ENCODE data around the gene PXYLP1. TPM values are rescaled to one million over a fixed set of nuclear protein-coding genes. Genes with fewer than 3 reads are reported as not detected.
"Not testable (repeated sequence)": the region's sequence is repeated elsewhere in the genome, so short reads cannot be mapped to it uniquely, and the experiment has no call there.

PXYLP1 gene
- total RNA-seq, 1 donor from 2014 or later, result 17.2 TPM

- Histone ChIP-seq H3K27me3 (ENCODE audit: control insufficient read depth in 3 of 3, insufficient read depth in 3 of 3, low read length in 3 of 3) (no peaks in the 10 kb centered on the region), H3K27ac (ENCODE audit: low read depth, low read length) (no peak overlapping the region), H3K9ac (ENCODE audit: low read depth in 1 of 3, low read length in 3 of 3) (no peak overlapping the region), H3K36me3 (ENCODE audit: control insufficient read depth in 3 of 3, insufficient read depth in 3 of 3, low read length in 3 of 3) (no peaks in the 10 kb centered on the region), H3K4me3 (ENCODE audit: low read length in 3 of 3) (no peak overlapping the region), H3K9me3 (ENCODE audit: control insufficient read depth in 3 of 3, low read length in 3 of 3) (no peaks in the 10 kb centered on the region), H3K4me1 (ENCODE audit: control insufficient read depth in 3 of 3, insufficient read depth in 3 of 3, low read length in 3 of 3) (no peaks in the 10 kb centered on the region)
Observed at GRCh38 chr3:141204343-141204742, 27.3 kb upstream of the PXYLP1 start.

DNA sequence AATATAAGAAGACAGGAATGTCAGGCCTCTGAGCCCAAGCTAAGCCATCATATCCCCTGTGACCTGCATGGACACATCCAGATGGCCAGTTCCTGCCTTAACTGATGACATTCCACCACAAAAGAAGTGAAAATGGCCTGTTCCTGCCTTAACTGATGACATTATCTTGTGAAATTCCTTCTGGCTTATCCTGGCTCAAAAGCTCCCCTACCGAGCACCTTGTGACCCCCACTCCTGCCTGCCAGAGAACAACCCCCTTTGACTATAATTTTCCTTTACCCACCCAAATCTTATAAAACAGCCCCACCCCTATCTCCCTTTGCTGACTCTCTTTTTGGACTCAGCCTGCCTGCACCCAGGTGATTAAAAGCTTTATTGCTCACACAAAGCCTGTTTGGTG, 20.3 kb upstream of the PXYLP1 start:
- not testable (repeated sequence) for H3K4me3 ChIP-seq (ENCODE audit: low read length in 3 of 3)

GRCh38 chr3:141212101-141212500, 19.5 kb upstream of the PXYLP1 start:
- no peaks in the 10 kb centered on the region for H3K9me3 ChIP-seq (ENCODE audit: control insufficient read depth in 3 of 3, low read length in 3 of 3)
- no peaks in the 10 kb centered on the region for H3K27me3 ChIP-seq (ENCODE audit: control insufficient read depth in 3 of 3, insufficient read depth in 3 of 3, low read length in 3 of 3)
- no peaks in the 10 kb centered on the region for H3K36me3 ChIP-seq (ENCODE audit: control insufficient read depth in 3 of 3, insufficient read depth in 3 of 3, low read length in 3 of 3)
- H3K9ac ChIP-seq (ENCODE audit: low read depth in 1 of 3, low read length in 3 of 3), result no peak overlapping the region
- H3K27ac ChIP-seq (ENCODE audit: low read depth, low read length), result no peak overlapping the region
- no peak overlapping the region for H3K4me3 ChIP-seq (ENCODE audit: low read length in 3 of 3)
- no peaks in the 10 kb centered on the region for H3K4me1 ChIP-seq (ENCODE audit: control insufficient read depth in 3 of 3, insufficient read depth in 3 of 3, low read length in 3 of 3)

More for the DNA sequence above, 20.3 kb upstream of the PXYLP1 start:
- not testable (repeated sequence) for H3K9me3 ChIP-seq (ENCODE audit: control insufficient read depth in 3 of 3, low read length in 3 of 3); H3K27me3 ChIP-seq (ENCODE audit: control insufficient read depth in 3 of 3, insufficient read depth in 3 of 3, low read length in 3 of 3); H3K4me1 ChIP-seq (ENCODE audit: control insufficient read depth in 3 of 3, insufficient read depth in 3 of 3, low read length in 3 of 3); H3K27ac ChIP-seq (ENCODE audit: low read depth, low read length); H3K36me3 ChIP-seq (ENCODE audit: control insufficient read depth in 3 of 3, insufficient read depth in 3 of 3, low read length in 3 of 3); H3K9ac ChIP-seq (ENCODE audit: low read depth in 1 of 3, low read length in 3 of 3)

GRCh38 chr3:141212555-141212954, 19.1 kb upstream of the PXYLP1 start:
- Histone ChIP-seq H3K4me1 (ENCODE audit: control insufficient read depth in 3 of 3, insufficient read depth in 3 of 3, low read length in 3 of 3) (no peaks in the 10 kb centered on the region), H3K4me3 (ENCODE audit: low read length in 3 of 3) (no peak overlapping the region), H3K9me3 (ENCODE audit: control insufficient read depth in 3 of 3, low read length in 3 of 3) (no peaks in the 10 kb centered on the region), H3K27me3 (ENCODE audit: control insufficient read depth in 3 of 3, insufficient read depth in 3 of 3, low read length in 3 of 3) (no peaks in the 10 kb centered on the region), H3K27ac (ENCODE audit: low read depth, low read length) (no peak overlapping the region), H3K36me3 (ENCODE audit: control insufficient read depth in 3 of 3, insufficient read depth in 3 of 3, low read length in 3 of 3) (no peaks in the 10 kb centered on the region), H3K9ac (ENCODE audit: low read depth in 1 of 3, low read length in 3 of 3) (no peak overlapping the region)

DNA sequence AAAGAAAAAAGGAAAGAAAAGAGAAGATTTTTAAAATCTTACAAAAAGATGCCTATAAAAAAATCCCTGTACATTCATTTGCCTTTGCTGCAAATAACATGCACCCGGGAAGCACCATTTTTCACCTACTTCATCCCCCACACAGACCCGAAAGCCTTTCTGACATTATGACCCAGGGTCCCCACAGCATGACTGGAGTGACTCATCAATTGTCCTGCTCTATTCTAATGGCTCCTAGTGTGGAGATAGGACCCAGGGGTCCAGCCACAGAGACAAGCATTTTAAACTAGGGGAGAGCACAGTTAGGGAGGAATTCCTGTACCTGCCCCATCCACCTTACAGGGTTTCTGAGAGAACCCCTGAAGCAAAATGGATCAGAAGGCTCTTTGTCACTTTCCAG, 14.7 kb upstream of the PXYLP1 start:
- Histone ChIP-seq H3K27ac (ENCODE audit: low read depth, low read length) (no peak overlapping the region), H3K27me3 (ENCODE audit: control insufficient read depth in 3 of 3, insufficient read depth in 3 of 3, low read length in 3 of 3) (no peaks in the 10 kb centered on the region), H3K36me3 (ENCODE audit: control insufficient read depth in 3 of 3, insufficient read depth in 3 of 3, low read length in 3 of 3) (no peaks in the 10 kb centered on the region)

DNA sequence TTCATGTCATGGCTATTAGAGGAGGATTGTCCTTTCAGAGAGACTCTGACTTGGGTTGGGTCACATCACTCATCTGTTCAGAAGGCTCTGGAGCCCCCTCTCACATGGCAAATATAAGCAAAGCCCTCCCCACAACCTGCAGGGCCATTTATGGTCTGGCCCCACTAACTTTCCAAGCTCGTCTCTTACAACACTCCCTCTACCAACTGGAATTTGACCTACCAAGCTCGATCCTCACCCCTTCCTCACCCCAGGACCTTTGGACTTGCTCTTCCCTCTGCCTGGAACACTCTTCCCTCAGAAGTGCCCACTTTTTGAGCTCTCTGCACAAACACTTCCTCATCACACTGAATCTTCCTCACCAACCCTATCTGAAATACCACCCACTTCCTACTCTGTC, 14.2 kb upstream of the PXYLP1 start:
- H3K9ac ChIP-seq (ENCODE audit: low read depth in 1 of 3, low read length in 3 of 3), result no peak overlapping the region
- H3K9me3 ChIP-seq (ENCODE audit: control insufficient read depth in 3 of 3, low read length in 3 of 3), result no peaks in the 10 kb centered on the region
- no peak overlapping the region for H3K27ac ChIP-seq (ENCODE audit: low read depth, low read length)
- H3K36me3 ChIP-seq (ENCODE audit: control insufficient read depth in 3 of 3, insufficient read depth in 3 of 3, low read length in 3 of 3), result no peaks in the 10 kb centered on the region
- no peak overlapping the region for H3K4me3 ChIP-seq (ENCODE audit: low read length in 3 of 3)
- no peaks in the 10 kb centered on the region for H3K4me1 ChIP-seq (ENCODE audit: control insufficient read depth in 3 of 3, insufficient read depth in 3 of 3, low read length in 3 of 3)
- H3K27me3 ChIP-seq (ENCODE audit: control insufficient read depth in 3 of 3, insufficient read depth in 3 of 3, low read length in 3 of 3), result no peaks in the 10 kb centered on the region

More for the DNA sequence above, 14.7 kb upstream of the PXYLP1 start:
- H3K9ac ChIP-seq (ENCODE audit: low read depth in 1 of 3, low read length in 3 of 3), result no peak overlapping the region
- no peaks in the 10 kb centered on the region for H3K4me1 ChIP-seq (ENCODE audit: control insufficient read depth in 3 of 3, insufficient read depth in 3 of 3, low read length in 3 of 3)
- no peak overlapping the region for H3K4me3 ChIP-seq (ENCODE audit: low read length in 3 of 3)
- H3K9me3 ChIP-seq (ENCODE audit: control insufficient read depth in 3 of 3, low read length in 3 of 3), result no peaks in the 10 kb centered on the region

- H3K27me3 ChIP-seq (ENCODE audit: control insufficient read depth in 3 of 3, insufficient read depth in 3 of 3, low read length in 3 of 3), result no peaks in the 10 kb centered on the region
- H3K9ac ChIP-seq (ENCODE audit: low read depth in 1 of 3, low read length in 3 of 3), result no peak overlapping the region
- H3K36me3 ChIP-seq (ENCODE audit: control insufficient read depth in 3 of 3, insufficient read depth in 3 of 3, low read length in 3 of 3), result no peaks in the 10 kb centered on the region
- H3K4me1 ChIP-seq (ENCODE audit: control insufficient read depth in 3 of 3, insufficient read depth in 3 of 3, low read length in 3 of 3), result no peaks in the 10 kb centered on the region
- no peak overlapping the region for H3K27ac ChIP-seq (ENCODE audit: low read depth, low read length)
- no peaks in the 10 kb centered on the region for H3K9me3 ChIP-seq (ENCODE audit: control insufficient read depth in 3 of 3, low read length in 3 of 3)
- H3K4me3 ChIP-seq (ENCODE audit: low read length in 3 of 3), result no peak overlapping the region
Observed at GRCh38 chr3:141218162-141218835, 13.3 kb upstream of the PXYLP1 start.

DNA sequence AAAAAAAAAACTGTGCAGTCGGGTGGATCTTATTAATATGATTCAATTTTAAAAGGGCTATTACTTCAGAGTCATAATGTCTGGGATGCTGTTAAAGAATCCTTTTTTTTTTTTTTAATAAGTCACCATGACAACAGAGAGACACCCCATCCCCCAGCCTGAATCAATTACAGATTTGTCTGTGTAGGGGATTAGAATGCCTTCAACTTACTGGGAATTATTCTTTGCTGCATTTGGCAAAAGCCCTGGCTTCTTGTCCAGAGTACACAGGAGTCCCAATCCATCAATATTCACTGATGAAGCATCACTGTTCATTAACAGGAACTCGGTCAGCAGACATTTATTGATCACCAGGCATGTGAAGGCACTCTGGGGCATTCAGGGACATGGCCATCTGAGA, 12.7 kb upstream of the PXYLP1 start:
- Histone ChIP-seq H3K27ac (ENCODE audit: low read depth, low read length) (no peak overlapping the region), H3K27me3 (ENCODE audit: control insufficient read depth in 3 of 3, insufficient read depth in 3 of 3, low read length in 3 of 3) (no peaks in the 10 kb centered on the region), H3K9ac (ENCODE audit: low read depth in 1 of 3, low read length in 3 of 3) (no peak overlapping the region), H3K4me1 (ENCODE audit: control insufficient read depth in 3 of 3, insufficient read depth in 3 of 3, low read length in 3 of 3) (no peaks in the 10 kb centered on the region), H3K4me3 (ENCODE audit: low read length in 3 of 3) (no peak overlapping the region), H3K36me3 (ENCODE audit: control insufficient read depth in 3 of 3, insufficient read depth in 3 of 3, low read length in 3 of 3) (no peaks in the 10 kb centered on the region), H3K9me3 (ENCODE audit: control insufficient read depth in 3 of 3, low read length in 3 of 3) (no peaks in the 10 kb centered on the region)

DNA sequence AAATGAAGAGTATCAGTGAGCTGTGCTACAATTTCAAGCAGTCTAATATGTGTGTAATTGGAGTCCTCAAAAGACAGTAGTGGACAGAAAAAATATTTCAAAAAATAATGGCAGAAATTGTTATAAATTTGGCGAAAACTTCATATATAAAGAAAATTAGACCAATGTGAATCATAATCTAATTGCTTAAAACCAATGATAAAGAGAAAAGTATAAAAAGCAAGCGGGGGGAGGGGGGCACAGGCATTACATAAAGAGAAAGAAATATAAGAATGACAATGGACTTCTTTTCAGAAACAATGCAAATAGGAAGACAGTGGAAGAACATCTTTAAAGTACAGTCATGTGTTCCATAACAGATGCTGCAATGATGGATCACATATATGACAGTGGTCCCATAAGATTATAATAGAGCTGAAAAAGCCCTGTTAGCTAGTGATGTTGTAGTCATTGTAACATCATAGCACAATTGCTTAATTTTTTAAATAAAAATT, 7.9 kb upstream of the PXYLP1 start:
- Histone ChIP-seq H3K4me3 (ENCODE audit: low read length in 3 of 3) (no peak overlapping the region), H3K27me3 (ENCODE audit: control insufficient read depth in 3 of 3, insufficient read depth in 3 of 3, low read length in 3 of 3) (no peaks in the 10 kb centered on the region), H3K4me1 (ENCODE audit: control insufficient read depth in 3 of 3, insufficient read depth in 3 of 3, low read length in 3 of 3) (no peaks in the 10 kb centered on the region), H3K27ac (ENCODE audit: low read depth, low read length) (no peak overlapping the region), H3K36me3 (ENCODE audit: control insufficient read depth in 3 of 3, insufficient read depth in 3 of 3, low read length in 3 of 3) (no peaks in the 10 kb centered on the region), H3K9ac (ENCODE audit: low read depth in 1 of 3, low read length in 3 of 3) (no peak overlapping the region), H3K9me3 (ENCODE audit: control insufficient read depth in 3 of 3, low read length in 3 of 3) (no peaks in the 10 kb centered on the region)

DNA sequence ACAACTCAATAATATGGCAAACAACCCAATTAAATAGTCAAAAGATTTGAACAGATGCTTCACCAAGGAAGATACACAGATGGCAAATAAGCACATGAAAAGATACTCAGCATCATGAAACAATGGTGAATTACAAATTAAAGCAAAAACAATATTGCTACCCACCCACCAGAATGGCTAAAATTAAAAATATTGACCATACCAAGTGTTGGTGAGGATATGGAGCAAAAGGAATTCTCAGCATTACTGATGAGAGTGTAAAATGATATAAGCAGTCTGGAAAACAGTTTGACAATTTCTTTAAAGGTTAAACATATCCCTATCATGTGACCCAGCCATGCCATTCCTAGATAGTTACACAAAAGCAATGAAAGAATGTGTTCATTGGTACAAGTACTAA, 5.7 kb upstream of the PXYLP1 start:
- H3K36me3 ChIP-seq (ENCODE audit: control insufficient read depth in 3 of 3, insufficient read depth in 3 of 3, low read length in 3 of 3), result no peaks in the 10 kb centered on the region
- H3K9ac ChIP-seq (ENCODE audit: low read depth in 1 of 3, low read length in 3 of 3), result no peak overlapping the region
- no peaks in the 10 kb centered on the region for H3K27me3 ChIP-seq (ENCODE audit: control insufficient read depth in 3 of 3, insufficient read depth in 3 of 3, low read length in 3 of 3)
- no peaks in the 10 kb centered on the region for H3K9me3 ChIP-seq (ENCODE audit: control insufficient read depth in 3 of 3, low read length in 3 of 3)
- H3K4me3 ChIP-seq (ENCODE audit: low read length in 3 of 3), result no peak overlapping the region
- H3K27ac ChIP-seq (ENCODE audit: low read depth, low read length), result no peak overlapping the region
- H3K4me1 ChIP-seq (ENCODE audit: control insufficient read depth in 3 of 3, insufficient read depth in 3 of 3, low read length in 3 of 3), result peaks cover 3 to 6% (median 5%) of the 10 kb centered on the region in 3 donors
